Activated T-cell treated with anti-CD3 and anti-CD28 coated beads, Interleukin-2, amount 50 U/mL, for 24 hours (primary cell): ENCODE data around the gene SMC5.
"Not testable (repeated sequence)": the region's sequence is repeated elsewhere in the genome, so short reads cannot be mapped to it uniquely, and the experiment has no call there.

Source experiments
- DNase-seq: peaks from one replicate; pipeline ENCODE4 v3.0.0-alpha.2; 2020
- H3K27ac Mint-ChIP-seq: 2 replicates; pipeline ENCODE4 v1.8.0; 2020; ENCODE audit warnings: mild to moderate bottlenecking, mixed read lengths
- H3K27me3 Mint-ChIP-seq: 2 replicates; pipeline ENCODE4 v1.8.0; 2020; ENCODE audit warnings: mixed read lengths
- H3K36me3 Mint-ChIP-seq: 2 replicates; pipeline ENCODE4 v1.8.0; 2020; ENCODE audit warnings: low read depth, mixed read lengths
- H3K4me1 Mint-ChIP-seq: 2 replicates; pipeline ENCODE4 v1.8.0; 2020; ENCODE audit warnings: low read depth, mixed read lengths
- H3K4me3 Mint-ChIP-seq: 2 replicates; pipeline ENCODE4 v1.8.0; 2020; ENCODE audit warnings: mild to moderate bottlenecking, moderate library complexity, mixed read lengths
- H3K9me3 Mint-ChIP-seq: 2 replicates; pipeline ENCODE4 v1.8.0; 2020; ENCODE audit warnings: mixed read lengths

SMC5 gene

DNA sequence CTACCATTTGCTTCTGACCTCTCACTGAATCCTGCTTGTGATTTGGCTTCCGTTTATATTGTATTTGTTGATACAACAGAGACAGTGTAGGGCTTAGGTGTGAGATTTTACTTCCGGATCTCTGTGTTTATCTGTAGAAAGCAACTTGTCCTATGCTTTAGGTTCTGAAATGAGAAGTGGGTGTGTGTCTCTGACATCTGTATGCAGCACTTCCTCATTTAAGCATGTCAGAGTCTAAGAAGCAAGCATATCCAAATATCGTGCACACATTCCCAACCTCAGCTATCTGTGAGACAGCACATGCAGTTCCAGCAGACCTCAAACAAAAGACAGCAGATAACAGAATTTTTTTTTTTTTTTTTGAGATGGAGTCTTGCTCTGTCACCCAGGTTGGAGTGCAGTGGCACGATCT is 139.4 kb downstream of the SMC5 start:
- DNase-seq = no peak
- Mint-ChIP-seq H3K9me3 (no peaks in the 10 kb centered on the region), H3K27ac (peak overlapping the region; percentile 79), H3K4me3 (peak overlapping the region; percentile 32), H3K27me3 (no peaks in the 10 kb centered on the region), H3K4me1 (peaks cover 81% of the 10 kb centered on the region), H3K36me3 (no peaks in the 10 kb centered on the region)

DNA sequence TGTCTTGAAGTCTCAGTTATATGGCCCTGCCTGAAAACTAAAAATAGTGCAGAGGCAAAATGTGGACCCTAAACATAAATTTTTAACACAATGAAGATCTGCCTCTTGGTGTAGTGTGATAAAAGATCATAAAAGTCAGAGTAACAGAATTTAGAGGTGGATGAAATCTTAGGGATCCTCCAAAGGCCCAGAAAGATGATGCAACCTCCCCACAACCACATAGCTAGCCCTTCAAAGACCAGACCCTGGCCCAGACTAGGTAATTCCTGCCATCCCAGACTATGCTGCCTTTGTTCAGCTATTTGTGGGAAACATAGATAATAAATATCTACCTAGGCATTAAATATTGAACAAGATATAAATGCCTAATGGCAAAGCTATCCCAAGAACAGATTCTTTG is 140.4 kb downstream of the SMC5 start:
- no peak overlapping the region for H3K4me3 Mint-ChIP-seq

DNA sequence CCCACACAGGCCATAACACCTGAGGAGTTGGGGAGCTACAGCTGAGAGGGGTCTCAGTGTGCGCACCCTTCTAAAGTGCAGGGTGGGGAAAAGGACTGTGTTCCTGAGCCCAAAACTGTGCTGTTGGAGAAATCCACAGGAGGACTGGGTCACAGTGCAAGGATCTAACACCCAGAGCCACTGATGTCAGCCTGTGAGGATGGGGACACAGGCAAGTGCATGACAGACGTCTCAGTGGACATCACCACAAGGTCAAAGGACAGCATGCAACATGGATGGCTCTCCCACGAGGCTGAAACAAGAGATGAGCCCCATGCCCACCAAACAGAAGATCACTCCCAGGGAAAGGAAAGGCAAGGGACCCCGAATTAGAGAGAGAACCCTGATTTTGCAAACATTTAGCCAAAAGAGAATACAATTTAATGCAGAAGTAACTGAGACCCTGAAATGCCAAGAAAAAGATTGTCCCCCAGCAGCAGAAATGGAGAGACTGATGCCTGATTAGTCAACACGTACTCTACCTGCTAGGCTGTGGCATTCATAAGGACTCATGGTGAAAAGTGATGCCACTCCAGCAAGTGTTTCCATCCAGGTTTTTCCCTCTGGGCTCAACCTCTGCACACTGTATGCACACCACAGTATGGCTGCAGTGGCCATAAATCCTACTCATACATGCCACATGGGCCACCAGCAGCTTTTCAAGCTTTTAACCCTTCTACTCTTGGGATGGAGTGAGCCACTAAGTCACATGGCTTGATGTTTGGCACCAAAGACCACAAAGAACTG is 141.5 kb downstream of the SMC5 start:
- H3K4me3 Mint-ChIP-seq = no peak overlapping the region
- H3K4me1 Mint-ChIP-seq = peaks cover 81% of the 10 kb centered on the region
- peak overlapping the region; percentile 79 for H3K27ac Mint-ChIP-seq
- no peaks in the 10 kb centered on the region for H3K9me3 Mint-ChIP-seq
- H3K36me3 Mint-ChIP-seq = peaks cover under 1% of the 10 kb centered on the region
- DNase-seq = no peak
- H3K27me3 Mint-ChIP-seq = no peaks in the 10 kb centered on the region

More for the DNA sequence above, 140.4 kb downstream of the SMC5 start:
- H3K27me3 Mint-ChIP-seq = no peaks in the 10 kb centered on the region
- peaks cover 83% of the 10 kb centered on the region for H3K4me1 Mint-ChIP-seq
- DNase-seq = no peak
- H3K9me3 Mint-ChIP-seq = no peaks in the 10 kb centered on the region
- H3K27ac Mint-ChIP-seq = peak overlapping the region; percentile 79
- H3K36me3 Mint-ChIP-seq = no peaks in the 10 kb centered on the region

DNA sequence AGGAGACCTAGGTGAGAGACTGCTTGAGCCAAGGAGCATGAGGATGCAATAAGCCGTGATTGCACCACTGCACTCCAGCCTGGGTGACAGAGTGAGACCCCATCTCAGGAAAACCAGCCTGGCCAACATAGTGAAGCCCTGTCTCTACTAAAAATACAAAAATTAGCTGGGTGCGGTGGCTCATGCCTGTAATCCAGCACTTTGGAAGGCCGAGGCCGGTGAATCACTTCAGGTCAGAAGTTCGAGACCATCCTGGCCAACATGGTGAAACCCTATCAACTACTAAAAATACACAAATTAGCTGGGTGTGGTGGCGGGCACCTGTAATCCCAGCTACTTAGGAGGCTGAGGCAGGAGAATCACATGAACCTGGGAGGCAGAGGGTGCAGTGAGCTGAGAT is 142.5 kb downstream of the SMC5 start:
- not testable (repeated sequence) for DNase-seq, H3K27me3 Mint-ChIP-seq, H3K4me3 Mint-ChIP-seq, H3K36me3 Mint-ChIP-seq, H3K9me3 Mint-ChIP-seq
- Mint-ChIP-seq H3K4me1 (peaks cover 86% of the 10 kb centered on the region), H3K27ac (peak overlapping the region; percentile 47)

DNA sequence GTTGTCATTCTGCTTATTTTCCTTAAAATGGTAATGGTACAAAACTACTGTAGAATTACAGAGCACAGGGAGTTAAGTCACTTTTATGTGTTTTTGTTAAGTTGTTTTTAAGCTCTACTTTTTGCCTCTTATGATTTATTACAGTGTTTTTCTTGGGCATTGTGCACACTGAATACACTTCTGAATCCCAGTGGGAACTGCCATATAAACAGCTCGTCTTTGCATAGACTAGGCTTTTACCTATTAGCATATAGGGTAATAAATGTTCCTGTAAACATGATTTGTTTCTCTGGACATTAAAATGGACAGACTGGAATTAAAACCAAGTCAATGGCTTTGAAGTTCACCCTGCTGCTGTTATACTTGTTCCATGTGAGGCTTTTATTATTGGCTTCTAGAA is 143.4 kb downstream of the SMC5 start:
- Mint-ChIP-seq H3K9me3 (no peaks in the 10 kb centered on the region), H3K27ac (peak overlapping the region; percentile 66), H3K36me3 (peaks cover 5% of the 10 kb centered on the region), H3K4me3 (no peak overlapping the region), H3K4me1 (peaks cover 90% of the 10 kb centered on the region), H3K27me3 (no peaks in the 10 kb centered on the region)
- DNase-seq = no peak

DNA sequence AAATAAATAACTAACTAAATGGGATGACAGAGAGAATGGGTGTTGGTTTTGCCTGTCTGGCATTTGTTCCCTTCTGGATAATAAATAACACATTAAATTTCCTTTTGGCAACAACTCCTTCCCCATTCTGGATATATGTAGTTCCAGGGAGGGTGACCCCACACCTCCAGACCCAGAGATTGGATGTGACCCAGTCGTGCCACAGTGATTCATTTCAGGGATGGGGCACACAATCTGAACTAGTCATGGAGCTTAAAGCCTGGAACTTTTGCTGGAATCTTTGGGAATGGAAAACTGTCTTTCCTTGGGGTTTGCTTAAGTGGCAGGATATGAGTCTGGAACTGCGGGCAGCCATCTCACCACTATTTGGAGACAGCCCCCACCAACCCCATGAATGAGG is 144.4 kb downstream of the SMC5 start:
- no peaks in the 10 kb centered on the region for H3K27me3 Mint-ChIP-seq
- H3K36me3 Mint-ChIP-seq = peaks cover 8% of the 10 kb centered on the region
- peaks cover 90% of the 10 kb centered on the region for H3K4me1 Mint-ChIP-seq
- no peak for DNase-seq
- H3K9me3 Mint-ChIP-seq = no peaks in the 10 kb centered on the region
- peak overlapping the region; percentile 85 for H3K27ac Mint-ChIP-seq
- no peak overlapping the region for H3K4me3 Mint-ChIP-seq

DNA sequence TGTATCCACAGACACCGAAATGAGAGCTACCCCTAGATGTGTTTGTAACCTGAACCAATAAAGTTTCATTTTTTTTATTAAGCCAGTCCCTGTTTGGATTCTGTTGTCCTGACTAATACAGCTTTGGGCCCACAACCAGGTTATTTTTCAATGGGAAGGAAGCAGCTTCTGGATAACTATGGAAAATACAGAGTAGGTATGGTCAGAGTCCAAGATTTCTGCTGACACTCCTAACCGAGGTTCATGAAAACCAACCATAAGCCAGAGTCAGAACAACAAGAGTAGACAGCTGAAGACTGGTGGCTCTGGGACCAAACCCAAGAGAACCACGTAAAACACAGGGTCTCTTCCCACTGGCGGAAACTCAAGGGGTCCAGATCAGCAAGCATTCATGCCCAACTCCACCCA is 144.8 kb downstream of the SMC5 start:
- Mint-ChIP-seq H3K4me3 (no peak overlapping the region), H3K36me3 (peaks cover 12% of the 10 kb centered on the region), H3K27ac (peak overlapping the region; percentile 85), H3K27me3 (no peaks in the 10 kb centered on the region), H3K9me3 (no peaks in the 10 kb centered on the region), H3K4me1 (peaks cover 90% of the 10 kb centered on the region)
- no peak for DNase-seq

DNA sequence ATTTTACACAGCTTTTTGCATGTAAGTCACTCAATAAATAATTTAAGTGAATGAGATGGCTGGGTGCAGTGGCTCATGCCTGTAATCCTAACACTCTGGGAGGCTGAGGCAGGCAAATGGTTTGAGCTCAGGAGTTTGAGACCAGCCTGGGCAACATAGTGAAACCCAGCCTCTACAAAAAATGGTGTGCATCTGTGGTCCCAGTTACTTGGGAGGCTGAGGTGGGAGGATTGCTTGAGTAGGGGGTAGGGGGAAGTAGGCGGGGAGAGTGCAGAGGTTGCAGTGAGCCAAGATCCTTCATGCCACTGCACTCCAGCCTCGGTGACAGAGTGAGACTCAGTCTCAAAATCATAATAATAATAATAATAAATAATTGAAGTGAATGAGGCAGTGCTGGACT is 145.5 kb downstream of the SMC5 start:
- H3K9me3 Mint-ChIP-seq = no peaks in the 10 kb centered on the region
- H3K27ac Mint-ChIP-seq = peak overlapping the region; percentile 85
- H3K36me3 Mint-ChIP-seq = peaks cover 12% of the 10 kb centered on the region
- no peaks in the 10 kb centered on the region for H3K27me3 Mint-ChIP-seq
- no peak for DNase-seq
- no peak overlapping the region for H3K4me3 Mint-ChIP-seq
- peaks cover 86% of the 10 kb centered on the region for H3K4me1 Mint-ChIP-seq
